Nephron (organoid): ENCODE data around the gene RNASEL.

Source experiments
- H3K27ac Mint-ChIP-seq, 3 experiments: 2 replicates each; pipeline ENCODE4 v1.8.0; 2020; ENCODE audit warnings: mixed read lengths in 3 of 3, mild to moderate bottlenecking in 2 of 3, moderate library complexity in 1 of 3
- H3K27me3 Mint-ChIP-seq: 2 replicates; pipeline ENCODE4 v1.8.0; 2021; ENCODE audit warnings: low read depth, mild to moderate bottlenecking, moderate library complexity, mixed read lengths
- H3K36me3 Mint-ChIP-seq: 2 replicates; pipeline ENCODE4 v1.8.0; 2020; ENCODE audit warnings: low read depth, mixed read lengths
- H3K4me1 Mint-ChIP-seq: 2 replicates; pipeline ENCODE4 v1.8.0; 2020; ENCODE audit warnings: mixed read lengths
- H3K4me3 Mint-ChIP-seq, 3 experiments: 2 replicates each; pipeline ENCODE4 v1.8.0; 2020; ENCODE audit warnings: mild to moderate bottlenecking in 3 of 3, mixed read lengths in 3 of 3, moderate library complexity in 2 of 3
- H3K9me3 Mint-ChIP-seq: 2 replicates; pipeline ENCODE4 v1.8.0; 2020; ENCODE audit warnings: mixed read lengths
- CTCF ChIP-seq, 3 experiments: fragments of 200-600 bp; sonication (generic); IDR thresholded peaks; one replicate each; pipeline ENCODE4 v1.5.0; 2021; ENCODE audit warnings: antibody characterized with exemption in 3 of 3; ENCODE audit not compliant: unreplicated experiment in 3 of 3

The RNASEL gene

GRCh38 chr1:182624577-182624976 lies 35.5 kb upstream of the RNASEL start:
- no peaks in the 10 kb centered on the region for H3K9me3 Mint-ChIP-seq
- no peak overlapping the region for H3K27ac Mint-ChIP-seq
- no peak for TF ChIP-seq CTCF (IDR thresholded peaks at IDR 0.05; ENCODE audit: unreplicated experiment in 3 of 3)
- H3K27me3 Mint-ChIP-seq = peaks cover 3% of the 10 kb centered on the region
- peaks cover 4% of the 10 kb centered on the region for H3K36me3 Mint-ChIP-seq
- peaks cover 43% of the 10 kb centered on the region for H3K4me1 Mint-ChIP-seq
- H3K4me3 Mint-ChIP-seq = no peak overlapping the region

GRCh38 chr1:182622901-182623528 lies 34.0 kb upstream of the RNASEL start:
- no peak overlapping the region for H3K4me3 Mint-ChIP-seq
- peaks cover 8% of the 10 kb centered on the region for H3K27me3 Mint-ChIP-seq
- peaks cover 8% of the 10 kb centered on the region for H3K36me3 Mint-ChIP-seq
- H3K27ac Mint-ChIP-seq = peak overlapping the region; percentile 2 to 61 (median 59)
- peaks cover 45% of the 10 kb centered on the region for H3K4me1 Mint-ChIP-seq
- TF ChIP-seq CTCF (IDR thresholded peaks at IDR 0.05; ENCODE audit: unreplicated experiment in 3 of 3) = no peak
- H3K9me3 Mint-ChIP-seq = peaks cover 3% of the 10 kb centered on the region

GRCh38 chr1:182621906-182622305 lies 32.9 kb upstream of the RNASEL start:
- Mint-ChIP-seq H3K4me1 (peaks cover 47% of the 10 kb centered on the region), H3K4me3 (no peak overlapping the region), H3K27me3 (peaks cover 8% of the 10 kb centered on the region), H3K27ac (no peak overlapping the region), H3K36me3 (peaks cover 8% of the 10 kb centered on the region), H3K9me3 (peaks cover 3% of the 10 kb centered on the region)
- TF ChIP-seq CTCF (IDR thresholded peaks at IDR 0.05; ENCODE audit: unreplicated experiment in 3 of 3) = no peak

- no peak for TF ChIP-seq CTCF (IDR thresholded peaks at IDR 0.05; ENCODE audit: unreplicated experiment in 3 of 3)
- H3K9me3 Mint-ChIP-seq = peaks cover 3% of the 10 kb centered on the region
- H3K27me3 Mint-ChIP-seq = peaks cover 10% of the 10 kb centered on the region
- H3K4me1 Mint-ChIP-seq = peaks cover 50% of the 10 kb centered on the region
- peaks cover 8% of the 10 kb centered on the region for H3K36me3 Mint-ChIP-seq
- peak overlapping the region in 1 of 3 experiments; percentile 45 for H3K27ac Mint-ChIP-seq
- no peak overlapping the region for H3K4me3 Mint-ChIP-seq
Observed at GRCh38 chr1:182620924-182621585, 32.0 kb upstream of the RNASEL start.

- H3K4me3 Mint-ChIP-seq = peak overlapping the region in 1 of 3 experiments; percentile 83
- H3K27me3 Mint-ChIP-seq = peaks cover 18% of the 10 kb centered on the region
- no peak for TF ChIP-seq CTCF (IDR thresholded peaks at IDR 0.05; ENCODE audit: unreplicated experiment in 3 of 3)
- peaks cover 8% of the 10 kb centered on the region for H3K36me3 Mint-ChIP-seq
- peaks cover 3% of the 10 kb centered on the region for H3K9me3 Mint-ChIP-seq
- peak overlapping the region; percentile 58 to 94 (median 64) for H3K27ac Mint-ChIP-seq
- H3K4me1 Mint-ChIP-seq = peaks cover 55% of the 10 kb centered on the region
Observed at GRCh38 chr1:182617734-182618351, 28.8 kb upstream of the RNASEL start.
